Measurements from ENCODE around the gene KLK13. TPM values are rescaled to one million over a fixed set of nuclear protein-coding genes. Genes with fewer than 3 reads are reported as not detected.
A peak's percentile ranks its signal among the peaks of the same experiment; 100 is the strongest.

The KLK13 gene
- total and polyA plus RNA-seq, 2 donors from 2014 or later: not detected

DNA sequence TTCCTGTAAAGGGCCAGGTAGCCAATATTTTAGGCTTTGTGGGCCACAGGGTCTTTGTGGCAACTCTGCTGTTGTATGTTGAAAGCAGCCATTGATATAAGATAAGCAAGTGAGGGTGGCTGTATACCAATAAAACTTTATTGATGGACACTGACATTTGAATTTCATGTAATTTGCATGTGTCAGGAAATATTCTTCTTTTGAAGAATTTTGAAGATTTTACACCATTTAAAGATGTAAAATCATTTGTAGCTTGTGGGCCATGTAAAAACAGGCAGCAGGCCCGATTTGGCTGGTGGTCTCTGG lies 45.7 kb upstream of the KLK13 start:
- no peak for FAIRE-seq

DNA sequence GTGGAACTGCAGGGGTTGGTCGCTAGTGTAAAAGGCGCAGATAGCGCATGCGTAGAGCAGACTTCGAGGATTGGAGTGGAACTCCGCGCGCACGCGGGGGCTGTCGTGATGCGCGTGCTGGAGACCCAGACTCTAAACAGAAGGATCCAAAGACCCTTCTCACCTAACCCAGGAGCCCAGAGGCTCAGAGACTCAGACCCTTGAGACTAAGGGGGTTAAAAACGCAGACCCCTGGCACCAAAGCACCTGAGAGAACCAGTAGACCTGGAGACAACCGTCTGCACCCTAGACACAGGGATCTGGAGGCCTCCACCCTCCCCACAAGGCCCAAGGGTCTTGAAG lies 43.9 kb upstream of the KLK13 start:
- intact Hi-C loops (cut with DNase I): no loop called here
- H3K36me3 ChIP-seq (ENCODE audit: control insufficient read depth in 2 of 3, insufficient read depth in 3 of 3, low read length in 3 of 3): no peaks in the 10 kb centered on the region
- H3K4me1 ChIP-seq (ENCODE audit: control insufficient read depth in 2 of 3, insufficient read depth in 2 of 3, low read depth in 1 of 3, low read length in 3 of 3): peaks cover 0 to 12% (median 8%) of the 10 kb centered on the region in 3 donors
- no peaks in the 10 kb centered on the region for H3K27me3 ChIP-seq (ENCODE audit: control insufficient read depth, insufficient read depth, low read length)
- no peak for TF ChIP-seq CTCF (IDR thresholded peaks at IDR 0.05; ENCODE audit: borderline replicate concordance, extremely low read depth, insufficient read depth)
- peak overlapping the region in 2 of 3 donors; percentile 67 to 92 for H3K9ac ChIP-seq (ENCODE audit: low read length in 3 of 3)
- H3K4me3 ChIP-seq (ENCODE audit: low read length in 3 of 3): peak overlapping the region; percentile 68 to 97 (median 93)
- peak overlapping the region in 1 of 2 donors; percentile 74 for H3K27ac ChIP-seq (ENCODE audit: low read depth in 2 of 2, low read length in 2 of 2)
- FAIRE-seq (no peak), DNase-seq (no peak)
- no peaks in the 10 kb centered on the region for H3K9me3 ChIP-seq (ENCODE audit: control insufficient read depth in 2 of 3, insufficient read depth in 1 of 3, low read length in 3 of 3)

More for the DNA sequence above, 45.7 kb upstream of the KLK13 start:
- no peak overlapping the region for H3K27ac ChIP-seq (ENCODE audit: low read depth in 2 of 2, low read length in 2 of 2)
- peak in 1 of 5 donors; percentile 1 for DNase-seq
- H3K27me3 ChIP-seq (ENCODE audit: control insufficient read depth, insufficient read depth, low read length): no peaks in the 10 kb centered on the region
- H3K9ac ChIP-seq (ENCODE audit: low read length in 3 of 3): no peak overlapping the region
- no peaks in the 10 kb centered on the region for H3K36me3 ChIP-seq (ENCODE audit: control insufficient read depth in 2 of 3, insufficient read depth in 3 of 3, low read length in 3 of 3)
- H3K4me1 ChIP-seq (ENCODE audit: control insufficient read depth in 2 of 3, insufficient read depth in 2 of 3, low read depth in 1 of 3, low read length in 3 of 3): peaks cover 0 to 12% (median 8%) of the 10 kb centered on the region in 3 donors
- no peaks in the 10 kb centered on the region for H3K9me3 ChIP-seq (ENCODE audit: control insufficient read depth in 2 of 3, insufficient read depth in 1 of 3, low read length in 3 of 3)
- TF ChIP-seq CTCF (IDR thresholded peaks at IDR 0.05; ENCODE audit: borderline replicate concordance, extremely low read depth, insufficient read depth): no peak
- intact Hi-C loops (cut with DNase I): no loop called here
- H3K4me3 ChIP-seq (ENCODE audit: low read length in 3 of 3): no peak overlapping the region

DNA sequence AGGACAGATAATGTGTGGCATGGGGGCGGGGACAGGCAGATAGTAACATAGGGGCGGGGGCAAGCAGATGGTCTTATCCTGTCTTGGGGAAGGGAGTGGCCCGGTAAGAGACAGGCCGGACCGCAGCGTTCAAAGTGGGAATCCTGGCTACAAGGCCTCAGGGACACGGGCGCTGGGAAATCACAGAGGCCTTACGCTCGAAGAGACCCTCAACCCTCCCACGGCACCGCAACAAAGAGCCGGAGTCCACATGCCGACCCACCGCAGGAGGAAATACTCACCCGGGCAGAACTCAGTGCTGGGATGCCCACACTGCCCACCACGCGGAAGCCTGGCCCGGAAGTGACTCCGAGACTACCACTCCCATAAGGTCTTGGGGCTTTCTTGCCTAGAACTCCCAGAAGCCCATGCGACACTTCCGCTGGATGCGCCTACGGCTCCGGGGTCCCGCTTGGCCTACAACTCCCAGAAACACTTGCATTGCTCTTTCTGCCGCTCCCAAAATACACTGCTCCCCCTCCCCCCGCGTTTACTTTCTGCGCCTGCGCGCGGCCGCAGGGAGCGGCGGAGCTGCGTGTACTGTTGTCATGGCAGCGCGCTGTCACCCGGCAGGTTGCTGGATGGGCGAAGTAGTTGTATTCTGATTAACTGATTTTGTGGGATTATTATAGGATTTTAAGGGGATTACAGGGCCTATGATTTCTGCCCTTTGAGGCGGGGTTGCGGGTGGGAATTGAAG lies 43.3 kb upstream of the KLK13 start, which contains the start of gene CTU1:
TSS of gene CTU1 (minus strand) at position 344 of the 739 bp plus-strand sequence. CDS start 3,840 bp downstream, outside the sequence.
- DNase-seq (peak; percentile 99 to 100 (median 99)), FAIRE-seq (peak; percentile 85)
- peaks cover 0 to 12% (median 8%) of the 10 kb centered on the region in 3 donors for H3K4me1 ChIP-seq (ENCODE audit: control insufficient read depth in 2 of 3, insufficient read depth in 2 of 3, low read depth in 1 of 3, low read length in 3 of 3)
- H3K36me3 ChIP-seq (ENCODE audit: control insufficient read depth in 2 of 3, insufficient read depth in 3 of 3, low read length in 3 of 3): no peaks in the 10 kb centered on the region
- no peaks in the 10 kb centered on the region for H3K27me3 ChIP-seq (ENCODE audit: control insufficient read depth, insufficient read depth, low read length)
- H3K9ac ChIP-seq (ENCODE audit: low read length in 3 of 3): peak within 1 kb of the TSS; percentile 85 to 92 (median 88)
- no peak for TF ChIP-seq CTCF (IDR thresholded peaks at IDR 0.05; ENCODE audit: borderline replicate concordance, extremely low read depth, insufficient read depth)
- H3K27ac ChIP-seq (ENCODE audit: low read depth in 2 of 2, low read length in 2 of 2): peak within 1 kb of the TSS; percentile 23 to 74
- H3K9me3 ChIP-seq (ENCODE audit: control insufficient read depth in 2 of 3, insufficient read depth in 1 of 3, low read length in 3 of 3): no peaks in the 10 kb centered on the region
- intact Hi-C loops (cut with DNase I): no loop called here
- peak within 1 kb of the TSS; percentile 68 to 97 (median 93) for H3K4me3 ChIP-seq (ENCODE audit: low read length in 3 of 3)

Measured in kidney (tissue), 14 donors.